Suprapubic skin (tissue), 4 donors: ENCODE measurements around the gene EXPH5. TPM values are rescaled to one million over a fixed set of nuclear protein-coding genes. Genes with fewer than 3 reads are reported as not detected.

ENCODE experiments used
- DNase-seq, 2 donors: peaks; one replicate each; pipeline ENCODE4 v3.0.0-alpha.2; 2019; ENCODE audit warnings: low spot score in 2 of 2
- H3K27ac ChIP-seq: fragments of 200-600 bp; sonication (generic); one replicate; pipeline ENCODE4 v1.5.1; 2019
- H3K27me3 ChIP-seq: fragments of 200-600 bp; sonication (generic); one replicate; pipeline ENCODE4 v1.5.1; 2019
- H3K36me3 ChIP-seq: fragments of 200-600 bp; sonication (generic); one replicate; pipeline ENCODE4 v1.5.1; 2019
- H3K4me1 ChIP-seq: fragments of 200-600 bp; sonication (generic); one replicate; pipeline ENCODE4 v1.5.1; 2019
- H3K4me3 ChIP-seq: fragments of 200-600 bp; sonication (generic); one replicate; pipeline ENCODE4 v1.5.1; 2019; ENCODE audit warnings: mild to moderate bottlenecking
- H3K9me3 ChIP-seq: fragments of 200-600 bp; sonication (generic); one replicate; pipeline ENCODE4 v1.5.1; 2019
- CTCF ChIP-seq, 2 donors: fragments of 200-600 bp in 1 of 2; fragments of 450-650 bp in 1 of 2; sonication (generic) in 1 of 2; IDR thresholded peaks; one replicate each; pipeline ENCODE4 v1.5.1; 2016 to 2019; ENCODE audit warnings: antibody characterized with exemption in 2 of 2, mild to moderate bottlenecking in 1 of 2, moderate library complexity in 1 of 2
- EP300 ChIP-seq: sonication (generic); formaldehyde crosslinking; IDR thresholded peaks from one replicate; pipeline ENCODE4 v1.6.1; 2017; ENCODE audit warnings: antibody characterized with exemption
- POLR2A ChIP-seq, 2 donors: fragments of 450-650 bp; IDR thresholded peaks; one replicate each; pipeline ENCODE4 v1.6.1; 2017; ENCODE audit warnings: antibody characterized with exemption in 2 of 2, mild to moderate bottlenecking in 2 of 2, moderate library complexity in 2 of 2
- POLR2AphosphoS5 ChIP-seq, 3 donors: sonication (generic); formaldehyde crosslinking; IDR thresholded peaks; one replicate each; pipeline ENCODE4 v1.6.1; 2017; ENCODE audit warnings: antibody characterized with exemption in 3 of 3
- WGBS: methylation state at CpG from one replicate; pipeline ENCODE4 v1.1.5; 2018; 5-methylcytosine and 5-hydroxymethylcytosine counted together
- total RNA-seq, 4 donors: library from RNA; depleted of rRNA; stranded (reverse); fragments of >200 nt; gene quantifications; one replicate each; pipeline ENCODE4 v1.1.0, GENCODE V29; 2016

The EXPH5 gene
- total RNA-seq, 4 donors from 2014 or later, result 120 to 232 (median 149) TPM

- no peaks in the 10 kb centered on the region for H3K36me3 ChIP-seq
- no peaks in the 10 kb centered on the region for H3K27me3 ChIP-seq
- H3K27ac ChIP-seq, result no peak overlapping the region
- no peaks in the 10 kb centered on the region for H3K9me3 ChIP-seq
- TF ChIP-seq EP300, result no peak
- no peak for TF ChIP-seq POLR2AphosphoS5 (IDR thresholded peaks at IDR 0.05)
- no peak for DNase-seq
- peaks cover 2% of the 10 kb centered on the region for H3K4me1 ChIP-seq
- H3K4me3 ChIP-seq, result no peak overlapping the region
Measured at GRCh38 chr11:108584973-108585372, 8.6 kb downstream of the EXPH5 start.

- H3K4me1 ChIP-seq, result no peaks in the 10 kb centered on the region
- WGBS, result 95% methylated on average over 2 of the region's 2 CpGs
- DNase-seq, result no peak
- H3K27ac ChIP-seq, result no peak overlapping the region
- H3K9me3 ChIP-seq, result no peaks in the 10 kb centered on the region
- TF ChIP-seq POLR2AphosphoS5 (IDR thresholded peaks at IDR 0.05) (no peak), POLR2A (IDR thresholded peaks at IDR 0.05) (no peak), CTCF (IDR thresholded peaks at IDR 0.05) (no peak), EP300 (no peak)
- H3K36me3 ChIP-seq, result no peaks in the 10 kb centered on the region
- no peak overlapping the region for H3K4me3 ChIP-seq
- no peaks in the 10 kb centered on the region for H3K27me3 ChIP-seq
Measured at GRCh38 chr11:108580645-108581044, 12.9 kb downstream of the EXPH5 start.

GRCh38 chr11:108580043-108580442 lies 13.5 kb downstream of the EXPH5 start:
- H3K4me3 ChIP-seq, result no peak overlapping the region
- no peaks in the 10 kb centered on the region for H3K9me3 ChIP-seq
- H3K27me3 ChIP-seq, result no peaks in the 10 kb centered on the region
- H3K4me1 ChIP-seq, result no peaks in the 10 kb centered on the region
- no peak overlapping the region for H3K27ac ChIP-seq
- no peak for TF ChIP-seq CTCF (IDR thresholded peaks at IDR 0.05)
- TF ChIP-seq POLR2A (IDR thresholded peaks at IDR 0.05), result no peak
- TF ChIP-seq POLR2AphosphoS5 (IDR thresholded peaks at IDR 0.05), result no peak
- TF ChIP-seq EP300, result no peak
- no peak for DNase-seq
- H3K36me3 ChIP-seq, result no peaks in the 10 kb centered on the region

- no peak overlapping the region for H3K4me3 ChIP-seq
- no peaks in the 10 kb centered on the region for H3K9me3 ChIP-seq
- DNase-seq, result no peak
- no peaks in the 10 kb centered on the region for H3K27me3 ChIP-seq
- TF ChIP-seq POLR2A (IDR thresholded peaks at IDR 0.05) (no peak), POLR2AphosphoS5 (IDR thresholded peaks at IDR 0.05) (no peak), CTCF (IDR thresholded peaks at IDR 0.05) (no peak), EP300 (no peak)
- WGBS, result 38% methylated on average over 1 of the region's 1 CpG
- peaks cover 9% of the 10 kb centered on the region for H3K4me1 ChIP-seq
- no peak overlapping the region for H3K27ac ChIP-seq
- no peaks in the 10 kb centered on the region for H3K36me3 ChIP-seq
Measured at GRCh38 chr11:108576523-108576922, 17.0 kb downstream of the EXPH5 start.

GRCh38 chr11:108574675-108575074 lies 18.9 kb downstream of the EXPH5 start:
- no peak for TF ChIP-seq CTCF (IDR thresholded peaks at IDR 0.05)
- no peak for TF ChIP-seq POLR2AphosphoS5 (IDR thresholded peaks at IDR 0.05)
- TF ChIP-seq POLR2A (IDR thresholded peaks at IDR 0.05), result no peak
- no peak for TF ChIP-seq EP300
- WGBS, result 82% methylated on average over 4 of the region's 4 CpGs

GRCh38 chr11:108571001-108571400 lies 22.6 kb downstream of the EXPH5 start:
- Histone ChIP-seq H3K27me3 (no peaks in the 10 kb centered on the region), H3K27ac (peak overlapping the region; percentile 74), H3K4me3 (no peak overlapping the region), H3K4me1 (peaks cover 22% of the 10 kb centered on the region), H3K36me3 (no peaks in the 10 kb centered on the region), H3K9me3 (no peaks in the 10 kb centered on the region)
- WGBS, result 48% methylated on average over 2 of the region's 2 CpGs
- no peak for TF ChIP-seq POLR2A (IDR thresholded peaks at IDR 0.05)
- no peak for TF ChIP-seq CTCF (IDR thresholded peaks at IDR 0.05)
- no peak for DNase-seq

More at GRCh38 chr11:108574675-108575074, 18.9 kb downstream of the EXPH5 start:
- DNase-seq, result no peak
- Histone ChIP-seq H3K27me3 (no peaks in the 10 kb centered on the region), H3K4me1 (peaks cover 22% of the 10 kb centered on the region), H3K27ac (no peak overlapping the region), H3K36me3 (no peaks in the 10 kb centered on the region), H3K9me3 (no peaks in the 10 kb centered on the region), H3K4me3 (no peak overlapping the region)
